Skin epidermis (tissue), 12 donors: Measurements from ENCODE around the gene ZFHX3.

Experiments used
- H3K27ac ChIP-seq, 21 experiments: fragments of 200-600 bp; sonication (generic) in 11 of 21; one replicate each; pipeline ENCODE4 v1.5.0; 2020; ENCODE audit warnings: mild to moderate bottlenecking in 3 of 21, inconsistent platforms in 2 of 21, moderate library complexity in 2 of 21
- H3K4me3 ChIP-seq, 7 experiments: fragments of 200-600 bp; sonication (generic) in 2 of 7; one replicate each; pipeline ENCODE4 v1.5.0; 2020; ENCODE audit warnings: inconsistent platforms in 2 of 7, mild to moderate bottlenecking in 2 of 7, moderate library complexity in 1 of 7

ZFHX3 gene

GRCh38 chr16:72878301-72879269, 169.3 kb downstream of the ZFHX3 start:
- no peak overlapping the region for H3K27ac ChIP-seq
- H3K4me3 ChIP-seq = no peak overlapping the region

- H3K4me3 ChIP-seq = no peak overlapping the region
Measured at GRCh38 chr16:72877374-72878028, 170.4 kb downstream of the ZFHX3 start.

GRCh38 chr16:72876981-72877373, 171.0 kb downstream of the ZFHX3 start:
- Histone ChIP-seq H3K27ac (peak overlapping the region in 4 of 21 experiments; percentile 6 to 46 (median 34)), H3K4me3 (no peak overlapping the region)

More at GRCh38 chr16:72877374-72878028, 170.4 kb downstream of the ZFHX3 start:
- H3K27ac ChIP-seq = peak overlapping the region in 3 of 21 experiments; percentile 33 to 46 (median 38)

GRCh38 chr16:72876221-72876620, 171.7 kb downstream of the ZFHX3 start:
- H3K4me3 ChIP-seq = no peak overlapping the region
- H3K27ac ChIP-seq = peak overlapping the region in 2 of 21 experiments; percentile 24 to 34

- peak overlapping the region in 1 of 21 experiments; percentile 24 for H3K27ac ChIP-seq
- H3K4me3 ChIP-seq = no peak overlapping the region
Measured at GRCh38 chr16:72875291-72876031, 172.5 kb downstream of the ZFHX3 start.

- no peak overlapping the region for H3K27ac ChIP-seq
- no peak overlapping the region for H3K4me3 ChIP-seq
Measured at GRCh38 chr16:72873853-72874252, 174.1 kb downstream of the ZFHX3 start.

- Histone ChIP-seq H3K4me3 (no peak overlapping the region), H3K27ac (no peak overlapping the region)
Measured at GRCh38 chr16:72873044-72873443, 174.9 kb downstream of the ZFHX3 start.

GRCh38 chr16:72865835-72866234, 182.1 kb downstream of the ZFHX3 start:
- Histone ChIP-seq H3K27ac (no peak overlapping the region), H3K4me3 (no peak overlapping the region)

- Histone ChIP-seq H3K27ac (no peak overlapping the region), H3K4me3 (no peak overlapping the region)
Measured at GRCh38 chr16:72865258-72865657, 182.7 kb downstream of the ZFHX3 start.

GRCh38 chr16:72864130-72864833, 183.6 kb downstream of the ZFHX3 start:
- Histone ChIP-seq H3K27ac (no peak overlapping the region), H3K4me3 (no peak overlapping the region)

- no peak overlapping the region for H3K4me3 ChIP-seq
- no peak overlapping the region for H3K27ac ChIP-seq
Measured at GRCh38 chr16:72862090-72862489, 185.8 kb downstream of the ZFHX3 start.

- H3K4me3 ChIP-seq = no peak overlapping the region
- H3K27ac ChIP-seq = no peak overlapping the region
Measured at GRCh38 chr16:72860726-72861562, 187.0 kb downstream of the ZFHX3 start.

- peak overlapping the region in 1 of 21 experiments; percentile 57 for H3K27ac ChIP-seq
Measured at GRCh38 chr16:72859581-72859980, 188.3 kb downstream of the ZFHX3 start.

GRCh38 chr16:72858665-72859493, 189.0 kb downstream of the ZFHX3 start:
- Histone ChIP-seq H3K27ac (peak overlapping the region in 3 of 21 experiments; percentile 15 to 57 (median 47)), H3K4me3 (no peak overlapping the region)

More at GRCh38 chr16:72859581-72859980, 188.3 kb downstream of the ZFHX3 start:
- H3K4me3 ChIP-seq = no peak overlapping the region

- H3K27ac ChIP-seq = peak overlapping the region in 3 of 21 experiments; percentile 15 to 57 (median 47)
- no peak overlapping the region for H3K4me3 ChIP-seq
Measured at GRCh38 chr16:72857834-72858664, 189.9 kb downstream of the ZFHX3 start.

- H3K27ac ChIP-seq = no peak overlapping the region
- H3K4me3 ChIP-seq = no peak overlapping the region
Measured at GRCh38 chr16:72856797-72857196, 191.1 kb downstream of the ZFHX3 start.
